HEK293T (cell line): ENCODE results near the gene UGT1A6.

Experiments
- ARNT ChIP-seq: fragments of 450-650 bp; IDR thresholded peaks from 2 replicates; pipeline ENCODE4 v1.6.1; 2017; ENCODE audit warnings: mild to moderate bottlenecking
- BHLHE40 ChIP-seq: fragments of 450-650 bp; IDR thresholded peaks from 2 replicates; pipeline ENCODE4 v1.6.1; 2016; ENCODE audit warnings: mild to moderate bottlenecking, moderate library complexity, borderline replicate concordance
- ELF4 ChIP-seq: fragments of 450-650 bp; IDR thresholded peaks from 2 replicates; pipeline ENCODE4 v1.6.1; 2017; ENCODE audit warnings: antibody characterized with exemption
- FOXA1 ChIP-seq: fragments of 450-650 bp; IDR thresholded peaks from 2 replicates; pipeline ENCODE4 v1.6.1; 2016; ENCODE audit warnings: mild to moderate bottlenecking
- FOXK2 ChIP-seq: fragments of 450-650 bp; IDR thresholded peaks from 2 replicates; pipeline ENCODE4 v1.6.1; 2016; ENCODE audit warnings: mild to moderate bottlenecking
- FOXM1 ChIP-seq: fragments of 450-650 bp; IDR thresholded peaks from 2 replicates; pipeline ENCODE4 v1.6.1; 2017; ENCODE audit warnings: mild to moderate bottlenecking, borderline replicate concordance
- HDGF ChIP-seq: fragments of 450-650 bp; IDR thresholded peaks from 2 replicates; pipeline ENCODE4 v1.6.1; 2017; ENCODE audit warnings: antibody characterized with exemption, borderline replicate concordance
- L3MBTL2 ChIP-seq: fragments of 450-650 bp; conservative IDR thresholded peaks from 2 replicates; pipeline ENCODE4 v1.6.1; 2016; ENCODE audit warnings: mild to moderate bottlenecking
- LEF1 ChIP-seq: fragments of 450-650 bp; IDR thresholded peaks from 2 replicates; pipeline ENCODE4 v1.6.1; 2017; ENCODE audit warnings: mild to moderate bottlenecking, borderline replicate concordance
- NFRKB ChIP-seq: fragments of 450-650 bp; IDR thresholded peaks from 2 replicates; pipeline ENCODE4 v1.6.1; 2016; ENCODE audit warnings: mild to moderate bottlenecking, moderate library complexity
- SP1 ChIP-seq: fragments of 450-650 bp; IDR thresholded peaks from 2 replicates; pipeline ENCODE4 v1.6.1; 2017
- SUZ12 ChIP-seq: fragments of 450-650 bp; IDR thresholded peaks from 2 replicates; pipeline ENCODE4 v1.6.1; 2016; ENCODE audit warnings: mild to moderate bottlenecking
- TARDBP ChIP-seq: fragments of 450-650 bp; IDR thresholded peaks from 2 replicates; pipeline ENCODE4 v1.6.1; 2016

DNA sequence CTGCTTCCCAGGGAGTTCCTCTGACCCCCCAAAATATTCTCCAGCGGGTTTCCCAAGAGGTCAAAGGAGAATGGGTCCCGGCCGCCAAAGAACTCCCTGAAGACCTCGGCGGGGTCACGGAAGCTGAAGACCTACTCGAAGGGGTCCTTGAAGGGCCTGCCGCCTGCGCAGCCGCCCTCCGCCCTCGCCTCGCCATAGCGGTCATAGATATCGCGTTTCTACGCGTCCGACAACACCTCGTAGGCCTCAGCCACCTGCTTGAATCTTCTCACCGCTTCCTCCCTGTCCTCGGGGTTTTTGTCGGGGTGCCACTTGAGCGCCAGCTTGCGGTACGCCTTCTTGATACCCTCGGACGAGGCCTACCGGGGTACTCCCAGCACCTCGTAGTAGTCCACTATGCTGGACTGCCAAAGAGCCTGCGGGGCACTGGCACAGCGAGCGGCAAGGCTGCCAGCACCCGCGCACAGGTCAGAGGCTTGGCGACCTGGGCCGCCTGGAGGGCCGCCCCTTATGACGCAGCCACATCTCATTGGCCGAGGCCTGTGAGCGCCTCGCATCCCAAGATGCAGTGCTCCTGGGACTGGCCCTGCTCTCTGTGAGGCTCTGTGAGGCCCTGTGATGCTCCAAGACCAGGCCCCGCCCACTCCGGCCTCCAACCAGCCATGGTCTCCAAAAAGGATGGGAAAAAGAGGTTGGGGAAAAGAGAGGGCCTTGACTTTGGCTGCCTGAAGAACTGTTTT, 62.4 kb downstream of the UGT1A6 start:
- TF ChIP-seq LEF1 (no peak), FOXA1 (no peak), ARNT (no peak), TARDBP (no peak), SP1 (no peak), BHLHE40 (no peak), NFRKB (no peak), ELF4 (no peak), FOXM1 (no peak), FOXK2 (no peak), L3MBTL2 (no peak), SUZ12 (no peak), HDGF (no peak)
